Endothelial cell of umbilical vein (primary cell): ENCODE measurements around the gene CC2D2A. TPM values are rescaled to one million over a fixed set of nuclear protein-coding genes. Genes with fewer than 3 reads are reported as not detected.

Source experiments
- BruUV-seq: library from RNA; stranded (reverse); fragments of 400-500 nt; replicated peaks from 2 replicates; lab custom pipeline; 2021; lab: Mats Ljungman, UMichigan
- CTCF ChIA-PET: fragments of 300-600, 350-600 bp; sonication (Branson Sonifier 250); formaldehyde crosslinking; loops from one replicate; lab custom pipeline; 2021; ENCODE audit warnings: antibody characterized with exemption, inconsistent platforms; lab: Charles Lee
- POLR2A ChIA-PET: fragments of 300-600, 350-600 bp; sonication (Branson Sonifier 250); formaldehyde crosslinking; loops from one replicate; lab custom pipeline; 2021; ENCODE audit warnings: antibody characterized with exemption, inconsistent platforms; lab: Charles Lee
- DNase-seq: peaks from one replicate; pipeline ENCODE4 v3.0.0-alpha.2; 2011; ENCODE audit warnings: low read depth, low spot score
- FAIRE-seq: peaks from 2 replicates; lab custom pipeline; 2011; peaks lifted over from hg19 to GRCh38; lab: Jason Lieb, UNC
- H2AFZ ChIP-seq: 2 replicates; pipeline ENCODE4 v1.6.0; 2012; ENCODE audit warnings: low read depth, low read length, control low read depth, inconsistent platforms
- H3K27ac ChIP-seq: 2 replicates; pipeline ENCODE4 v1.5.1; 2011; ENCODE audit warnings: low read depth, mild to moderate bottlenecking, control low read depth, low read length, moderate library complexity; ENCODE audit not compliant: insufficient read depth
- H3K27me3 ChIP-seq, 2 experiments: 2 replicates each; pipeline versions ENCODE4 v1.6.0 to v1.6.1; 2011; ENCODE audit warnings: low read length in 2 of 2, mixed read lengths in 1 of 2; ENCODE audit not compliant: control insufficient read depth in 2 of 2, insufficient read depth in 2 of 2
- H3K36me3 ChIP-seq, 2 experiments: 2 replicates in 1 of 2; 3 replicates in 1 of 2; pipeline ENCODE4 v1.5.1; 2011; ENCODE audit warnings: low read length in 2 of 2, mild to moderate bottlenecking in 1 of 2, moderate library complexity in 1 of 2; ENCODE audit not compliant: control insufficient read depth in 2 of 2, insufficient read depth in 2 of 2; ENCODE audit errors: extremely low read depth in 1 of 2
- H3K4me1 ChIP-seq: 3 replicates; pipeline ENCODE4 v1.5.1; 2011; ENCODE audit warnings: mild to moderate bottlenecking, low read length; ENCODE audit not compliant: control insufficient read depth, insufficient read depth; ENCODE audit errors: extremely low read depth
- H3K4me2 ChIP-seq: 2 replicates; pipeline ENCODE4 v1.6.1; 2011; ENCODE audit warnings: low read length, control low read depth, mixed read lengths; ENCODE audit not compliant: insufficient read depth
- H3K4me3 ChIP-seq, 3 experiments: fragments of 200-600 bp in 1 of 3; sonication (generic), shearing (Covaris generic) in 1 of 3; replicated peaks in 1 of 3; 2 replicates each; pipeline ENCODE4 v1.5.1; 2011 to 2016; ENCODE audit warnings: control low read depth in 3 of 3, low read length in 3 of 3, mild to moderate bottlenecking in 2 of 3, inconsistent platforms in 1 of 3, low read depth in 1 of 3, moderate library complexity in 1 of 3; ENCODE audit not compliant: insufficient read depth in 1 of 3
- H3K79me2 ChIP-seq: 2 replicates; pipeline ENCODE4 v1.6.0; 2012; ENCODE audit warnings: low read length, inconsistent platforms; ENCODE audit not compliant: control insufficient read depth, insufficient read depth
- H3K9ac ChIP-seq: replicated peaks from 2 replicates; pipeline ENCODE3; 2011; ENCODE audit warnings: low read length, control low read depth; ENCODE audit not compliant: insufficient read depth; ENCODE audit errors: extremely low read depth
- H3K9me1 ChIP-seq: replicated peaks from 3 replicates; pipeline ENCODE4 v1.6.0; 2011; ENCODE audit warnings: mild to moderate bottlenecking, low read length; ENCODE audit not compliant: control insufficient read depth, insufficient read depth; ENCODE audit errors: extremely low read depth
- H3K9me3 ChIP-seq: replicated peaks from 2 replicates; pipeline ENCODE4 v1.5.1; 2012; ENCODE audit warnings: low read length, inconsistent platforms; ENCODE audit not compliant: control insufficient read depth, insufficient read depth
- H4K20me1 ChIP-seq: replicated peaks from 2 replicates; pipeline ENCODE3; 2011; ENCODE audit warnings: mild to moderate bottlenecking, low read length; ENCODE audit not compliant: control insufficient read depth, insufficient read depth; ENCODE audit errors: extremely low read depth
- CTCF ChIP-seq, 2 donors: IDR thresholded peaks; 1 replicate in 1 of 2; 2 replicates in 1 of 2; pipeline ENCODE4 v1.5.1; 2011; ENCODE audit warnings: low read length in 2 of 2, mild to moderate bottlenecking in 2 of 2, moderate library complexity in 2 of 2, control low read depth in 1 of 2, inconsistent platforms in 1 of 2, low read depth in 1 of 2; ENCODE audit not compliant: insufficient read depth in 1 of 2; ENCODE audit errors: extremely low read depth in 1 of 2
- EZH2 ChIP-seq: IDR thresholded peaks from 2 replicates; pipeline ENCODE4 v1.6.1; 2012; ENCODE audit warnings: borderline replicate concordance, low read depth, mild to moderate bottlenecking, moderate library complexity, low read length, inconsistent platforms; ENCODE audit not compliant: severe bottlenecking
- GATA2 ChIP-seq: IDR thresholded peaks from 2 replicates; pipeline ENCODE4 v1.7.0; 2011; ENCODE audit warnings: low read depth, mild to moderate bottlenecking, moderate library complexity, mixed read lengths, low read length; ENCODE audit not compliant: insufficient read length, insufficient read depth
- JUN ChIP-seq: IDR thresholded peaks from 2 replicates; pipeline ENCODE4 v1.6.1; 2011; ENCODE audit warnings: borderline replicate concordance, low read depth; ENCODE audit not compliant: insufficient read length, insufficient read depth
- MAX ChIP-seq: IDR thresholded peaks from 2 replicates; pipeline ENCODE4 v1.6.1; 2011; ENCODE audit not compliant: insufficient read depth, insufficient read length
- MYC ChIP-seq: IDR thresholded peaks from one replicate; pipeline ENCODE4 v1.6.1; 2011; ENCODE audit warnings: mild to moderate bottlenecking, low read depth, low read length
- POLR2A ChIP-seq: IDR thresholded peaks from 2 replicates; pipeline ENCODE4 v1.6.1; 2012; ENCODE audit warnings: low read depth, mild to moderate bottlenecking, control low read depth, low read length
- POLR2AphosphoS5 ChIP-seq: IDR thresholded peaks from 2 replicates; pipeline ENCODE4 v1.6.1; 2012; ENCODE audit warnings: low read depth, mild to moderate bottlenecking, control low read depth, low read length, moderate library complexity; ENCODE audit not compliant: insufficient read depth
- dilution Hi-C: fragments of 300-500 bp; cut with MboI; formaldehyde crosslinking; loops from one replicate; pipeline ENCODE4 v1.15.0; 2019; ENCODE audit warnings: low sequenced_read_pairs; ENCODE audit not compliant: extremely low pct_ligation_motif_present
- intact Hi-C: fragments of 100-400 bp; cut with micrococcal nuclease; formaldehyde crosslinking; loops from one replicate; pipeline ENCODE4 v1.10.0; 2022
- polyA plus RNA-seq, 4 experiments: library from polyadenylated mRNA; depleted of rRNA in 3 of 4; stranded (reverse) in 3 of 4; unstranded in 1 of 4; fragments of >200 nt; gene quantifications; 2 replicates each; pipeline versions ENCODE4 v1.2.1 to v1.2.3, GENCODE V29; 2011 to 2012; ENCODE audit warnings: missing spikeins in 1 of 4
- total RNA-seq: library from RNA; stranded (reverse); gene quantifications from 2 replicates; pipeline ENCODE4 v1.2.3, GENCODE V29; 2021

The CC2D2A gene
- total and polyA plus RNA-seq, 2 donors (not counting 3 experiments of a cell fraction or from before 2014, with no cell fraction given): 10.2 to 22.4 TPM

GRCh38 chr4:15556511-15557092 is 86.9 kb downstream of the CC2D2A start:
- Histone ChIP-seq H3K4me1 (no peaks in the 10 kb centered on the region), H3K27ac (no peak overlapping the region), H2AFZ (no peak overlapping the region), H3K27me3 (no peaks in the 10 kb centered on the region), H3K4me2 (no peak overlapping the region), H3K36me3 (peaks cover 2% of the 10 kb centered on the region in 2 experiments), H3K79me2 (no peaks in the 10 kb centered on the region), H3K4me3 (no peak overlapping the region), H3K9ac (no peak overlapping the region), H3K9me1 (no peaks in the 10 kb centered on the region), H4K20me1 (no peaks in the 10 kb centered on the region), H3K9me3 (no peaks in the 10 kb centered on the region)
- no peak for TF ChIP-seq POLR2AphosphoS5
- TF ChIP-seq POLR2A: no peak
- ChIA-PET CTCF (no interaction called here), POLR2A (no interaction called here)
- no TSS peak for BruUV-seq
- intact Hi-C loops: no loop called here
- DNase-seq (no peak), FAIRE-seq (no peak)
- dilution Hi-C loops: no loop called here

GRCh38 chr4:15557786-15558550 is 88.3 kb downstream of the CC2D2A start:
- POLR2A ChIA-PET: no interaction called here

More at GRCh38 chr4:15557786-15558550, 88.3 kb downstream of the CC2D2A start:
- Histone ChIP-seq H3K9ac (no peak overlapping the region), H3K27ac (no peak overlapping the region), H3K79me2 (no peaks in the 10 kb centered on the region), H3K4me2 (no peak overlapping the region), H3K4me1 (no peaks in the 10 kb centered on the region), H4K20me1 (no peaks in the 10 kb centered on the region), H3K9me3 (no peaks in the 10 kb centered on the region), H3K27me3 (no peaks in the 10 kb centered on the region), H2AFZ (no peak overlapping the region), H3K9me1 (no peaks in the 10 kb centered on the region), H3K36me3 (peaks cover under 1 to 2% of the 10 kb centered on the region in 2 experiments), H3K4me3 (no peak overlapping the region)
- BruUV-seq: no TSS peak
- TF ChIP-seq POLR2AphosphoS5 (no peak), GATA2 (no peak), MAX (no peak), POLR2A (no peak), JUN (no peak), CTCF (IDR thresholded peaks at IDR 0.05; ENCODE audit: extremely low read depth in 1 of 2, insufficient read depth in 1 of 2, low read depth in 1 of 2, low read length in 2 of 2) (no peak), EZH2 (no peak), MYC (no peak)
- CTCF ChIA-PET: interaction anchor here (2.1 kb wide), 1 partner anchor 78 kb away, joined by 5 read pairs; no protein-coding TSS in a partner anchor
- FAIRE-seq: no peak
- intact Hi-C loops: no loop called here
- dilution Hi-C loops: no loop called here
- no peak for DNase-seq
